Suprapubic skin (tissue), 4 donors: ENCODE measurements around the gene TRAPPC10. TPM values are rescaled to one million over a fixed set of nuclear protein-coding genes. Genes with fewer than 3 reads are reported as not detected.

ENCODE experiments used
- DNase-seq, 2 donors: peaks; one replicate each; pipeline ENCODE4 v3.0.0-alpha.2; 2019; ENCODE audit warnings: low spot score in 2 of 2
- H3K27ac ChIP-seq: fragments of 200-600 bp; sonication (generic); one replicate; pipeline ENCODE4 v1.5.1; 2019
- H3K27me3 ChIP-seq: fragments of 200-600 bp; sonication (generic); one replicate; pipeline ENCODE4 v1.5.1; 2019
- H3K36me3 ChIP-seq: fragments of 200-600 bp; sonication (generic); one replicate; pipeline ENCODE4 v1.5.1; 2019
- H3K4me1 ChIP-seq: fragments of 200-600 bp; sonication (generic); one replicate; pipeline ENCODE4 v1.5.1; 2019
- H3K4me3 ChIP-seq: fragments of 200-600 bp; sonication (generic); one replicate; pipeline ENCODE4 v1.5.1; 2019; ENCODE audit warnings: mild to moderate bottlenecking
- H3K9me3 ChIP-seq: fragments of 200-600 bp; sonication (generic); one replicate; pipeline ENCODE4 v1.5.1; 2019
- EP300 ChIP-seq: sonication (generic); formaldehyde crosslinking; IDR thresholded peaks from one replicate; pipeline ENCODE4 v1.6.1; 2017; ENCODE audit warnings: antibody characterized with exemption
- POLR2A ChIP-seq, 2 donors: fragments of 450-650 bp; IDR thresholded peaks; one replicate each; pipeline ENCODE4 v1.6.1; 2017; ENCODE audit warnings: antibody characterized with exemption in 2 of 2, mild to moderate bottlenecking in 2 of 2, moderate library complexity in 2 of 2
- POLR2AphosphoS5 ChIP-seq, 3 donors: sonication (generic); formaldehyde crosslinking; IDR thresholded peaks; one replicate each; pipeline ENCODE4 v1.6.1; 2017; ENCODE audit warnings: antibody characterized with exemption in 3 of 3
- WGBS: methylation state at CpG from one replicate; pipeline ENCODE4 v1.1.5; 2018; 5-methylcytosine and 5-hydroxymethylcytosine counted together
- total RNA-seq, 4 donors: library from RNA; depleted of rRNA; stranded (reverse); fragments of >200 nt; gene quantifications; one replicate each; pipeline ENCODE4 v1.1.0, GENCODE V29; 2016
- TF ChIP-seq, protein P1 (sequence below), 2 donors: fragments of 200-600 bp in 1 of 2; fragments of 450-650 bp in 1 of 2; sonication (generic) in 1 of 2; IDR thresholded peaks; one replicate each; pipeline ENCODE4 v1.5.1; 2016 to 2019; ENCODE audit warnings: antibody characterized with exemption in 2 of 2, mild to moderate bottlenecking in 1 of 2, moderate library complexity in 1 of 2

TRAPPC10 gene
- total RNA-seq, 4 donors from 2014 or later: 31.0 to 51.8 (median 43.0) TPM

- Histone ChIP-seq H3K4me3 (no peak overlapping the region), H3K27ac (peak overlapping the region; percentile 2)
Measured at GRCh38 chr21:43986544-43987451, 25.3 kb upstream of the TRAPPC10 start.

GRCh38 chr21:43987509-43987908 lies 24.6 kb upstream of the TRAPPC10 start:
- Histone ChIP-seq H3K27ac (peak overlapping the region; percentile 2), H3K36me3 (peaks cover 16% of the 10 kb centered on the region), H3K4me3 (no peak overlapping the region), H3K9me3 (no peaks in the 10 kb centered on the region), H3K4me1 (peaks cover 12% of the 10 kb centered on the region), H3K27me3 (no peaks in the 10 kb centered on the region)
- DNase-seq: no peak
- 63% methylated on average over 6 of the region's 6 CpGs for WGBS
- TF ChIP-seq, protein P1, sequence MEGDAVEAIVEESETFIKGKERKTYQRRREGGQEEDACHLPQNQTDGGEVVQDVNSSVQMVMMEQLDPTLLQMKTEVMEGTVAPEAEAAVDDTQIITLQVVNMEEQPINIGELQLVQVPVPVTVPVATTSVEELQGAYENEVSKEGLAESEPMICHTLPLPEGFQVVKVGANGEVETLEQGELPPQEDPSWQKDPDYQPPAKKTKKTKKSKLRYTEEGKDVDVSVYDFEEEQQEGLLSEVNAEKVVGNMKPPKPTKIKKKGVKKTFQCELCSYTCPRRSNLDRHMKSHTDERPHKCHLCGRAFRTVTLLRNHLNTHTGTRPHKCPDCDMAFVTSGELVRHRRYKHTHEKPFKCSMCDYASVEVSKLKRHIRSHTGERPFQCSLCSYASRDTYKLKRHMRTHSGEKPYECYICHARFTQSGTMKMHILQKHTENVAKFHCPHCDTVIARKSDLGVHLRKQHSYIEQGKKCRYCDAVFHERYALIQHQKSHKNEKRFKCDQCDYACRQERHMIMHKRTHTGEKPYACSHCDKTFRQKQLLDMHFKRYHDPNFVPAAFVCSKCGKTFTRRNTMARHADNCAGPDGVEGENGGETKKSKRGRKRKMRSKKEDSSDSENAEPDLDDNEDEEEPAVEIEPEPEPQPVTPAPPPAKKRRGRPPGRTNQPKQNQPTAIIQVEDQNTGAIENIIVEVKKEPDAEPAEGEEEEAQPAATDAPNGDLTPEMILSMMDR (IDR thresholded peaks at IDR 0.05): no peak
- no peak for TF ChIP-seq POLR2A (IDR thresholded peaks at IDR 0.05)

More at GRCh38 chr21:43986544-43987451, 25.3 kb upstream of the TRAPPC10 start:
- H3K27me3 ChIP-seq: no peaks in the 10 kb centered on the region
- 52% methylated on average over 22 of the region's 22 CpGs for WGBS
- DNase-seq: no peak
- H3K9me3 ChIP-seq: no peaks in the 10 kb centered on the region
- peaks cover 23% of the 10 kb centered on the region for H3K36me3 ChIP-seq
- TF ChIP-seq POLR2A (IDR thresholded peaks at IDR 0.05) (no peak), EP300 (no peak), POLR2AphosphoS5 (IDR thresholded peaks at IDR 0.05) (no peak)
- TF ChIP-seq, protein P1 (IDR thresholded peaks at IDR 0.05): no peak
- H3K4me1 ChIP-seq: peaks cover 12% of the 10 kb centered on the region

DNA sequence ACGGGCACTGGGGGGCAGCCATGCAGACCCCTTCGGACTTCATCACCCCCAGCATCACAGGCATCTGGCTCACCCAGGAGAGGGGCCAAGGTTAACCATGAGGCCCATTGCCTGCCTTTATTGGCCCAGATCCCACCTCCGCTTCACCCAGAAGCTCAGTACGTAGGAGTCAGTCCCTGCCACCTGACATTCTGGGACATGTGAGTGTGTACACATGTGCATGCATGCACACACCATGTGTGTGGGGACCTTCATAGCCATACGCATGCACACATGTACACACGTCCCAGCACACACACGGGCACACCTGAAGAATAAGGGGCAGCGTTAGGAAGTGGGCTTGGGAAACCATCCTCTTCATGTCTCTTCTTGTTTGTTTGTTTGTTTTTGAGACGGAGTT lies 24.1 kb upstream of the TRAPPC10 start:
- H3K27ac ChIP-seq: no peak overlapping the region
- DNase-seq: no peak
- no peak overlapping the region for H3K4me3 ChIP-seq
- peaks cover 11% of the 10 kb centered on the region for H3K36me3 ChIP-seq
- H3K4me1 ChIP-seq: peaks cover 12% of the 10 kb centered on the region
- H3K9me3 ChIP-seq: no peaks in the 10 kb centered on the region
- no peaks in the 10 kb centered on the region for H3K27me3 ChIP-seq
- 83% methylated on average over 7 of the region's 9 CpGs for WGBS
- TF ChIP-seq POLR2AphosphoS5 (IDR thresholded peaks at IDR 0.05) (no peak), EP300 (no peak), POLR2A (IDR thresholded peaks at IDR 0.05) (no peak)
- TF ChIP-seq, protein P1 (IDR thresholded peaks at IDR 0.05): no peak

DNA sequence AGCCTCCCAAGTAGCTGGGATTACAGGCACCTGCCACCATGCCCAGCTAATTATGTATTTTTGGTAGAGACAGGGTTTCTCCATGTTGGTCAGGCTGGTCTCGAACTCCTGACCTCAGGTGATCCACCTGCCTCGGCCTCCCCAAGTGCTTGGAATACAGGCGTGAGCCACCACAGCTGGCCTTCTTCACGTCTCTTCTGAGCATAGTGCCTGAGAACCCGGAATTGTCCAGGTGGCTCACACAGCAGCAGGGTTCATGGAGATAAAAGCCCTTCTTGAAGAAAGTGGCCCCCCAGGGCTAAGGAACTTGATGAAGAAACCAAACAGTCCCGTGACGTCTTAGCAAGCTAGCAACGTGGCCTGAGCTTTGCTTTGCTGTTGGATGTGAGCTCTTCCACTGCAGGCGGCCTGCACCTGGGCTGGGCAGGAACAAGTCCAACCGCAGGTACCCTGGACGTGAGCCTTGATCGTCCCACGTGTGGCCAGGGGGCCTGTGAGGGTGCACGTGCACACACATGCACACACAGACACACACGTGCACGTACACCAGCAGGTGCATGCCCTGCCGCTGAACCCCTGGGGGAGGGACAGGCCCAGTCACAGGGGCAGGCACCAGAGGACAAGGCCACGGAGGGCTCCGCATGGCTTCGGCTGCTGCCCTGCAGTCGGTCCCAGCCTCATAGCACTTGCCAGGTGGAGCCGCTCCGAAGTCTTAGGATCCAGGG lies 23.4 kb upstream of the TRAPPC10 start:
- H3K36me3 ChIP-seq: peaks cover 5% of the 10 kb centered on the region
- 85% methylated on average over 13 of the region's 23 CpGs for WGBS
- H3K27me3 ChIP-seq: no peaks in the 10 kb centered on the region
- no peaks in the 10 kb centered on the region for H3K9me3 ChIP-seq
- no peak overlapping the region for H3K27ac ChIP-seq
- TF ChIP-seq EP300 (no peak), POLR2A (IDR thresholded peaks at IDR 0.05) (no peak), POLR2AphosphoS5 (IDR thresholded peaks at IDR 0.05) (no peak)
- TF ChIP-seq, protein P1 (IDR thresholded peaks at IDR 0.05): no peak
- no peak overlapping the region for H3K4me3 ChIP-seq
- DNase-seq: no peak
- H3K4me1 ChIP-seq: peaks cover 12% of the 10 kb centered on the region

DNA sequence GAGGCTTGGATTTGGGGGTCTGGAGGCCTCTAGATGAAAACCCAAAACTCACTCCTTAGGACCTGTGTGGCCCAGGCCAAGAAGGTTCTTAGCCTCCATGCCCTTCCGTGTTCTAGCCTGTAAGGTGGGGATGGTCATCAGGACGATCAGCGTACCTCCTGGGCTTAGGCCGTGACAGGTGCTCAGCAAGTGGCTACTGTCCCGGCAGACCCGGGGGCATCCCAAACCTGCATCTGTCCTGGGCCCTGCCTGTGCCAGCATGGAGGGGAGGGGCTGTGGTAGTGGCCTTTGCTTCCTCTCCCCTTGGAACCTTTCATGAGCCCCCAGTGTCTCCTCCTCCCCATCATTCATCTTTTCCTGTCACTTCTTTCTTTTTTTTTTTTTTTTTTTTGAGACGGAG lies 22.7 kb upstream of the TRAPPC10 start:
- Histone ChIP-seq H3K4me1 (peaks cover 12% of the 10 kb centered on the region), H3K36me3 (no peaks in the 10 kb centered on the region), H3K9me3 (no peaks in the 10 kb centered on the region), H3K4me3 (no peak overlapping the region), H3K27me3 (peaks cover 3% of the 10 kb centered on the region), H3K27ac (no peak overlapping the region)
- WGBS: 80% methylated on average over 7 of the region's 7 CpGs
- no peak for DNase-seq
- TF ChIP-seq, protein P1 (IDR thresholded peaks at IDR 0.05): no peak
- no peak for TF ChIP-seq POLR2A (IDR thresholded peaks at IDR 0.05)
- no peak for TF ChIP-seq POLR2AphosphoS5 (IDR thresholded peaks at IDR 0.05)
- TF ChIP-seq EP300: no peak
